ENCODE measurements around the gene FBXO40. TPM values are rescaled to one million over a fixed set of nuclear protein-coding genes. Genes with fewer than 3 reads are reported as not detected.

FBXO40 gene
- polyA plus RNA-seq, 6 donors from 2014 or later = 0.04 to 0.17 (median 0.11) TPM; not detected in 3

DNA sequence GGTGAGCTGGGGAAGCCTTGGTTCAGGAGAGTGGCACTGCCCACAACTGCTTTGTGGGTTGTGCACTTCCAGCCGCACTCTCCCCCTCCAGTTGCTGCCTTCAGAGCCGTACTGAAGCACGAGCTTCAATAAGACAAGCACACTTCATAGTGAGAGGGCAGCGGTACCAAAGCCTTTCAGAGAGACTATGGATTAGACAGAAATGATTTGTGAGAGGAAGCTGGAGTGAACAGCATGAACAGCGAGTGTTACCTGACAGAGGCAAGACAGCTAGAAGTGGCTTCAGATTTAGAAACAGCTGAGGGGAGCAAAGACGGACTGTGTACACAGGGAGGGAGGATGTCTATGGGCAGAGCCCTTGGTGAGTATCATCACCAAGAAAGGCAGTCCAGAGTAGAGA is 36.4 kb downstream of the FBXO40 start:
- Mint-ChIP-seq H3K36me3 (peaks cover 45 to 46% of the 10 kb centered on the region in 2 donors), H3K27me3 (no peaks in the 10 kb centered on the region), H3K4me1 (peaks cover 5 to 10% (median 6%) of the 10 kb centered on the region in 3 donors), H3K27ac (peak overlapping the region in 5 of 6 donors; percentile 16 to 57 (median 42)), H3K4me3 (no peak overlapping the region), H3K9me3 (peaks cover 0 to 7% (median 0%) of the 10 kb centered on the region in 7 donors)
- ATAC-seq (ENCODE audit: low read depth in 2 of 2) (no peak), DNase-seq (no peak)

DNA sequence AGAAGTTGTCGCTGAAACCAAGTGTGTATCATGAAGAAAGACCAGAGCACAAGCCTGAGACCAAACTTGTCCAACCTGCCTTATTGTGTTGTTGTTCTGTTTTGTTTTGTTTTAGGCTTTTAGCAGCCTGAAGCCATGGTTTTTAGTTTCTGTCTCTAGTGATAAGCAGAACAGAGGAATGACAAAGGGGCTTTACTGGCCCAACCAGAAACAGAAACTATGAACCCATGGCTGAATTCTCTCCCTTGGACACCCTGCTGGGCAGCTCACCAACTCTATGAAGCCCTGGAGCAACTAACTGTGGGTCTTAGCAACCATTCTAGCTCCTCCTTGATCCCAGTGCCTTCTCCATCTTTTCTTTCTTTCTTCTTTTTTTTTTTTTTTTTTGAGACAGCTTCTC is 37.2 kb downstream of the FBXO40 start:
- Mint-ChIP-seq H3K36me3 (peaks cover 48 to 53% of the 10 kb centered on the region in 2 donors), H3K4me3 (no peak overlapping the region), H3K4me1 (peaks cover 5 to 10% (median 8%) of the 10 kb centered on the region in 3 donors), H3K27ac (peak overlapping the region in 4 of 6 donors; percentile 8 to 94 (median 54)), H3K9me3 (peaks cover 0 to 7% (median 0%) of the 10 kb centered on the region in 7 donors), H3K27me3 (no peaks in the 10 kb centered on the region)
- no peak for ATAC-seq (ENCODE audit: low read depth in 2 of 2)
- DNase-seq = no peak

DNA sequence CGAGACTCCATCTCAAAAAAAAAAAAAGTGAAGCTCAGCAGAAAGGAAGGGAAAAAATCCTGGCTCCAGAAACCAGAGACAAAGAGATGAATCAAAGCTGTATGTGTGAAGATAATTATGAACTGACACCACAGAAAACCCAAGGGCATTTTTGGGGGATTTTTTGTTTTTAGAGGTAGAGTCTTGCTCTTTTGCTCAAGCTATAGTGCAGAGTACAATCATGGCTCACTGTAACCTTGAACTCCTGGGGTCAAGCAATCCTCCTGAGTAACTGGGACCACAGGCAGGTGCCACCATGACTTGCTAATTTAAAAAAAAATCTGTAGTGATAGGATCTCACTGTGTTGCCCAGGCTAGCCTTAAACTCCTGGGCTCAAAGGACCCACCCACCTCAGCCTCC is 44.7 kb downstream of the FBXO40 start:
- DNase-seq (no peak), ATAC-seq (ENCODE audit: low read depth in 2 of 2) (no peak)
- Mint-ChIP-seq H3K27ac (peak overlapping the region in 2 of 6 donors; percentile 21 to 47), H3K27me3 (no peaks in the 10 kb centered on the region), H3K4me1 (peaks cover 6 to 20% (median 8%) of the 10 kb centered on the region in 3 donors), H3K9me3 (no peaks in the 10 kb centered on the region), H3K4me3 (peak overlapping the region in 1 of 8 donors; percentile 47), H3K36me3 (peaks cover 53 to 68% of the 10 kb centered on the region in 2 donors)

DNA sequence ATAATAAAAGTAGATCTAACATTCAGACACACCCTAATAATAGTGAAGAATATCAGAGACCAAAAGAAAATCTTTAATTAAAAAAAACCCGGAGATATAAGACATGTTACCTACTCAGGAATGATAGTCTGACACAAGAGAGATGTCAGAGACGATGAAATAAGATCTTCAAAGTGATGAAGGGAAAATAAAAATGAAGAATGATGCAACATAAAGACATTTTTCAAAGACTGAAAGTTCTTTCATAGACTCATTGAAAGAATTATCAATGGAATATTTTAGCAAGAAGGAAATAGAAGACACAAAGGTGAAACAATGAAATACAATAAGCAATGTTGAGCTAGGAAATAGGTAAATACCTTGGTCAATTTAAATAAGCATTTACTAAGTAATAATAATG is 47.9 kb downstream of the FBXO40 start:
- peaks cover 58 to 65% of the 10 kb centered on the region in 2 donors for H3K36me3 Mint-ChIP-seq
- no peak for DNase-seq
- H3K4me1 Mint-ChIP-seq = peaks cover 5 to 20% (median 7%) of the 10 kb centered on the region in 3 donors
- H3K27me3 Mint-ChIP-seq = no peaks in the 10 kb centered on the region
- no peak for ATAC-seq (ENCODE audit: low read depth in 2 of 2)
- peak overlapping the region in 2 of 6 donors; percentile 34 to 39 for H3K27ac Mint-ChIP-seq
- H3K4me3 Mint-ChIP-seq = no peak overlapping the region
- no peaks in the 10 kb centered on the region for H3K9me3 Mint-ChIP-seq

DNA sequence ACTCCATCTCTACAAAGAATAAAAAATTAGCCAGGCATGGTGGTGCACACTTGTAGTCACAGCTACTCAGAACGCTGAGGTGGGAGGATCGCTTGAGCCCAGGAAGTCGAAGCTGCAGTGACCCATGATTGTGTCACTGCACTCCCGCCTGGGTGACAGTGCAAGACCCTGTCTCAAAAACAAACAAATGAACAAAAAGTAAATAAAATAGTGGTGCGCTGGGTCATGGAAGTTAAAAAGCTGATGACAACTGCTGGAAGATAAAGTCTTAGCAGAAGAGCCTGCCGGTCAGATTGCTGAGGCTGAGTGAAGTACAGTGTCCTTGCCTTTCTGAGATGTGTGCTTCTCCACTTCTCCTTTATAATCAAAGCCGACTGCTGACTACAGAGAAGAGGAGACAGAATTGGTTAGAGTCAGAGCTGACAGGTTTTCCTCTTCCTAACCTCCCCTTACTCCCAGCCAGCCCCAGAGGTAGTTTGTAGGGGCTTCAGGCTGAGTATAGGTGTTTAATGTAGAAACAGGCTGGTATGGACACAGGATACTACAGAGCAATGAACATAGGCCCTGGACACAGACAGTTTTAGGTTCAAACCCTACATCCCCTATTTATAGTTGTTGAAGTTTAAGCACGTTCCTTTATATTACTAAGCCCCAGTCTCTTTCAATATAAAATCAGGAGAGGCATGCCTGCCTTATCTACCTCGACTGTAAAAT is 49.6 kb downstream of the FBXO40 start:
- Mint-ChIP-seq H3K36me3 (peaks cover 55 to 59% of the 10 kb centered on the region in 2 donors), H3K4me3 (no peak overlapping the region), H3K27ac (peak overlapping the region in 1 of 6 donors; percentile 18), H3K27me3 (no peaks in the 10 kb centered on the region), H3K4me1 (peaks cover 5 to 16% (median 7%) of the 10 kb centered on the region in 3 donors), H3K9me3 (no peaks in the 10 kb centered on the region)
- ATAC-seq (ENCODE audit: low read depth in 2 of 2) (no peak), DNase-seq (no peak)

DNA sequence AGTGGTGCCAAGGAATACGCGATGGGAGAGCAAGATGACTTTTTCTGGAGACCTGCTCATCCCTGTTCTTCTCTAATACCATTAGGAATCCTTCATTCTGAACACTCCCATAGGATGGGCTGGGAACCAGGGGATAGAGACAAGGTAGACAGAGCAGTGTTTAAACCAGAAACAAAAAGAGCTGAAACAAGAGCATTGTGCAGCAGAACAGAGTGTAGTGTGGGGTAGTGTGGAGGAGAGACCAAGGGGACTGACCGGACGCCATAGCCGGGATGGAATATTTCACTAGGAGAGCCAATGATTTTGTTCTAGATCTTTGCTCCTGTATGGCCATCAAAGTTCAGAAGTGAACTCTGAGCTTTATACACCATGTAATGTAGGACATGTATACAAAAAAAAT is 51.9 kb downstream of the FBXO40 start:
- DNase-seq (no peak), ATAC-seq (ENCODE audit: low read depth in 2 of 2) (no peak)
- no peak overlapping the region for H3K27ac Mint-ChIP-seq
- H3K4me3 Mint-ChIP-seq = no peak overlapping the region
- no peaks in the 10 kb centered on the region for H3K9me3 Mint-ChIP-seq
- peaks cover 5 to 17% (median 8%) of the 10 kb centered on the region in 3 donors for H3K4me1 Mint-ChIP-seq
- peaks cover 44% of the 10 kb centered on the region in 2 donors for H3K36me3 Mint-ChIP-seq
- H3K27me3 Mint-ChIP-seq = no peaks in the 10 kb centered on the region

DNA sequence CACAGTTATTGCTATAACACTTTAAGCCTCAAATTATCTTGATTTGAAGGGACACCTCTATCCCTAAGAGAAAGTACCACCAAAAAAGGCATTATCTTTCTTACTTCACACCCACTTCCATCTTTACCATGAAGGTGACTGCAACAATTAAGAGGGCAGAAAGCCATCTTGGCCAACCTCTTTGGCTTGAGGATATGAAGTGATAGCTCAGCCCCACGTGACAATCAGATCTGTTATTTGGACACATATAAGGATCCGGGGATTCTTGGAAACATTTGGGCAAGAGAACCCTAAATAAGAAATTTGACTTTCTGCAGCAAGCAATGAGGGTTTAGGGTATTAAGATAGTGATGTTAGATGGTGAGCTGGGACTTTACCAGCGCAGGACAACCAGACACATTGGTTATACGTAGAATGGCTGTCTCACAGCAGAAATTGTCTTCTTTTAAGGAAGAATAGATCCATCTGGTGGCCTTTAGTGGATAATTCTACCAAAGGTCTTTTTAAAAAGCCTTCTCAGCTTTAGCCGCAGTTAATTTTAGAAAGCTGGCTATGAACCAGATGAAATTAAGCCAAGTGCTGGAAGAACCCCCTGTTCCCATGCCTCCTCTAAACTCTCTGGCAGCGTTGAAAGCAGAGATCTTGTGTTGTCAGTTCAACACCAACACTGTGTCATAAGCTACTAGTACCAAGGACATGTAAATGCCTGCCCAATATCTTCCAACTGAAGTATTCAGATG is 55.2 kb downstream of the FBXO40 start:
- no peak for DNase-seq
- peaks cover 0 to 27% (median 25%) of the 10 kb centered on the region in 3 donors for H3K4me1 Mint-ChIP-seq
- peak overlapping the region in 2 of 6 donors; percentile 7 to 42 for H3K27ac Mint-ChIP-seq
- no peak overlapping the region for H3K4me3 Mint-ChIP-seq
- no peak for ATAC-seq (ENCODE audit: low read depth in 2 of 2)
- no peaks in the 10 kb centered on the region for H3K27me3 Mint-ChIP-seq
- H3K36me3 Mint-ChIP-seq = peaks cover 37 to 38% of the 10 kb centered on the region in 2 donors
- no peaks in the 10 kb centered on the region for H3K9me3 Mint-ChIP-seq

DNA sequence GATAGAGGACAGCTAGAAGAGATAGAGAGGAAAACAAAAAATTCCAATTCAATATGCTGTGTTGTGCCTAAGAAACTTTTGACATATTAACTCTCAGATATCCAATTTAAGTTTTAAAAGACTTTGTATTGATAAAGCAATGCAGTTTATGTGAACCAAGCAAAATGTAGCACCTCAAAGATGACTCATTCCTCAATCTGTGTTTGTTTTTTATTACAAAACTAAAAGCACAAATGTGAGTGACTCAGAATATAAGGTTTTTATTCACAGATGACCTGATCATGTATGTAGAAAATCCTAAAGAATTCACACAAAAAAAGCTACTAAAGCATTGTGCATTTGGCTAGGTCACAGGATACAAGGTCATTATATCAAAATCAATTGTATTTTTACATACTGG is 56.5 kb downstream of the FBXO40 start:
- Mint-ChIP-seq H3K4me3 (no peak overlapping the region), H3K27me3 (no peaks in the 10 kb centered on the region), H3K27ac (no peak overlapping the region), H3K4me1 (peaks cover 6 to 38% (median 29%) of the 10 kb centered on the region in 3 donors), H3K9me3 (no peaks in the 10 kb centered on the region), H3K36me3 (peaks cover 24 to 27% of the 10 kb centered on the region in 2 donors)
- DNase-seq (no peak), ATAC-seq (ENCODE audit: low read depth in 2 of 2) (no peak)

DNA sequence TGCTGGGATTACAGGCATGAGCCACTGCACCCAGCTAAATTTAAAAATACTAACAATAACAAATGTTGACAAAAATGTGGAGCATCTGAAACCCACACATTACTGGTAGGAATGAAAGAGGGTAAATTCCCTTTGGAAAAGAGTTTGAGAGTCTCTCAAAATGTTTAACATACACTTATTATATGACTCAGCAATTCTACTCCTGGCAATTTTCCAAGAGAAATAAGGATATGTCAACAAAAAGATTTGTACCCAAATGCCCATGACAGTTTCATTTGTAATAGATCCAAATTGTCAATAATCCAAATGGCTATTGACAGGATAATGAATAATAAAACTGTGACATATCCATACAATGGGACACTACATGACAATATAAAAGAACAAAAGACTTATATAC is 58.5 kb downstream of the FBXO40 start:
- Mint-ChIP-seq H3K27ac (peak overlapping the region in 3 of 6 donors; percentile 18 to 44 (median 38)), H3K9me3 (no peaks in the 10 kb centered on the region), H3K36me3 (peaks cover 24 to 28% of the 10 kb centered on the region in 2 donors), H3K4me3 (no peak overlapping the region), H3K4me1 (peaks cover 15 to 52% (median 39%) of the 10 kb centered on the region in 3 donors), H3K27me3 (no peaks in the 10 kb centered on the region)
- ATAC-seq (ENCODE audit: low read depth in 2 of 2) (no peak), DNase-seq (no peak)

DNA sequence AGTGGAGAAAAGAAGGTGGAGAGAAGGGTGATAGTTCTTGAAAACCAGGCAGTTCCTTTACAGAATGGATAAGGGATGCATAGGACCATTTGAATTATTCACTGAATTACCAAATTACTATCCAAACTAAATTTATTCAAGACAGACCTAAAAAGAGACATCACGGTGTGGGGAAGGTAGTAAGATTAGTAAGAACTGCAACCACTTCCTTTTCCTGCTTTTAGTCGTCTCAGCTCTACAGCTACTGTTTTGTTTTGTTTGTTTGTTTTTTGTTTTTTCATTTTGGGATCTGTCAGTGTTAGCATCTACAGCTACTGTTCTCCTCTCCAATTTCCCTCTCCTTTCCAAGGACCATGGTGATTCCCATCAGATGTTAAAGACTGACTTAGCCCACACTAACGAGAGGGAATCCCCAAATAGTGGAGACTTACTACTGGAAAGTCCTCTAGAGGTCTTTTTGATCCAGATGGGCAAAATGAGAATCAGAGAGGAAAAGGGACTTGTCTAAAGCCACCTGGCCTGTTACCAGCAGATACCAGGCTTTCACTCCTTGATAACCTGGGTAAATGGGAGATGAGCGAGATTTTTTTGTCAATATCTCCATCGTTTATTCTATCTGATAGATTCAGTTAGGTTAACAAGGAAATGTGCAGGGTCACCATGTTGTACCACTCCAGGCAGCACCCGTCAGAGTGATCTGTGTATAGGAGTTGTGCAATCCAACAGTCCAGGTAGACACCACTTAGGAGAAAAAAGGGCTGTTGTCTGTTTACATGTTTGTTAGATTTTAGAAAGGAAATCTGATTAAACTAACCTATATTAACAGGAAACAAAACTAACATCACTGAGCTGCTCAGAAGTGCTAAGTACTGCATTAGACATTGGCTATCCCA is 61.6 kb downstream of the FBXO40 start:
- DNase-seq (no peak), ATAC-seq (ENCODE audit: low read depth in 2 of 2) (no peak)
- peak overlapping the region in 3 of 8 donors; percentile 10 to 60 (median 18) for H3K4me3 Mint-ChIP-seq
- H3K9me3 Mint-ChIP-seq = no peaks in the 10 kb centered on the region
- H3K4me1 Mint-ChIP-seq = peaks cover 40 to 77% (median 64%) of the 10 kb centered on the region in 3 donors
- H3K27ac Mint-ChIP-seq = peak overlapping the region in 4 of 6 donors; percentile 55 to 92 (median 63)
- H3K36me3 Mint-ChIP-seq = peaks cover 34 to 39% of the 10 kb centered on the region in 2 donors
- no peaks in the 10 kb centered on the region for H3K27me3 Mint-ChIP-seq

DNA sequence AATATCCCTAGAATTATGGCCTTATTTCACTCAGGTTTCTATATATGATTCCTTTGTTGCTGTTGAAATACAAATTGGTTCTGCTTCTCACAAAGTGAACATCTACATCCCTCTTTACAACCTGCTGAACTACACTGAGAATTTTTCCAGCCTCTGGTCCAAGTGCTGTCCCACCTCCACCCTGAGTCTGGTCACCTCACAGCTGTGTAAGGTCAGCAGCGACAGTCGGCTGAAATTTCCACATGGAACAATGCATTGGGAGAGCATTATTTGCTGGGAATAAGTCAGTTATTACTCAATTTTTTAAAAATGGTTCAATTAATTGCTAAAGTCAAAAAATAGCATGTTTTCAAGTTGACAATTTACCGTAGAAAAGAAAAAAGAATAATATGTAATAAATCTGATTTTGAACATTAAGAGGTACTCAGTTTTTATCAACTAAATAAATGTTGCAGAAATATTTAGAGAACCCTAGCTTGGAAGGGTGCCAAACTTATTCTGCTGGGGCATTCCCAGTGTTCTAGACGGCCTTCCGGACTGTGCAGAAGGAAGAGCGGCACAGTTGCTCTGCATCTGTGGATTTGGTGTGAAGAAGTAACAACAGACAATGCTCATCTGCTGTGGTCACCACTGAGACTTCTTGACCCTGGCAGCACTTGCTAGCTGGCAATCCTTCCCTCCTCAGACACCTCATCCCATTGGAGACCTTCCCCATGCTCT is 65.7 kb downstream of the FBXO40 start:
- Mint-ChIP-seq H3K9me3 (peaks cover 0 to 6% (median 0%) of the 10 kb centered on the region in 7 donors), H3K4me1 (peaks cover 57 to 73% (median 66%) of the 10 kb centered on the region in 3 donors), H3K27ac (peak overlapping the region; percentile 97 to 100 (median 99)), H3K4me3 (peak overlapping the region; percentile 71 to 100 (median 97)), H3K27me3 (no peaks in the 10 kb centered on the region), H3K36me3 (peaks cover 22 to 37% of the 10 kb centered on the region in 2 donors)
- DNase-seq (no peak), ATAC-seq (ENCODE audit: low read depth in 2 of 2) (no peak)

DNA sequence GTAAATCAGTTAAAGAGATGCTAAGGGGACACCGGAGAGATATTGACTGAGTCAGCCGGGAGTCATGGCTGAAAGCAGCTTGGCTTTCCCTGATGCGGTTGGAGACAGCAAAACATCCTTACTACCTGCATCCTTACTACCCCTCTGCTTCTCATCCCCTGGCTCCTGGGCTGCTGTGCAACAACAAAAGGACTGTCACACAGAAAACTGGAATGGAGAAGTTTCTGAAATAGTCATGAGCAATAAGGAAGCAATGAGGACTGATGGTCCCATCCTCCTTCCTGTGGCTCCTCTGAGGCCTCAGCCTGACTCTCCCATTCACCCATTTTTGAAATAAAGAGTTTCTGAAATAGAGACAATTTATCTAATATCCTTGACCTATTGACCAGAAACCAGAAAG is 66.4 kb downstream of the FBXO40 start:
- no peak for ATAC-seq (ENCODE audit: low read depth in 2 of 2)
- Mint-ChIP-seq H3K27me3 (no peaks in the 10 kb centered on the region), H3K36me3 (peaks cover 27 to 44% of the 10 kb centered on the region in 2 donors), H3K9me3 (peaks cover 0 to 6% (median 0%) of the 10 kb centered on the region in 7 donors), H3K4me1 (peaks cover 52 to 67% (median 62%) of the 10 kb centered on the region in 3 donors), H3K4me3 (peak overlapping the region; percentile 83 to 100 (median 97)), H3K27ac (peak overlapping the region; percentile 97 to 100 (median 99))
- DNase-seq = no peak
